Peyer's patch (tissue), 4 donors: ENCODE measurements around the gene ANTXR1.

Experiments used
- CTCF ChIP-seq, 6 experiments: fragments of 450-650 bp in 4 of 6; fragments of 200-600 bp in 2 of 6; sonication (generic) in 1 of 6; IDR thresholded peaks; one replicate each; pipeline ENCODE4 v1.5.1; 2017 to 2019; ENCODE audit warnings: antibody characterized with exemption in 6 of 6, mild to moderate bottlenecking in 3 of 6, moderate library complexity in 1 of 6
- POLR2A ChIP-seq, 2 donors: fragments of 450-650 bp; IDR thresholded peaks; one replicate each; pipeline ENCODE4 v1.5.1; 2017; ENCODE audit warnings: antibody characterized with exemption in 2 of 2, mild to moderate bottlenecking in 2 of 2, moderate library complexity in 2 of 2

DNA sequence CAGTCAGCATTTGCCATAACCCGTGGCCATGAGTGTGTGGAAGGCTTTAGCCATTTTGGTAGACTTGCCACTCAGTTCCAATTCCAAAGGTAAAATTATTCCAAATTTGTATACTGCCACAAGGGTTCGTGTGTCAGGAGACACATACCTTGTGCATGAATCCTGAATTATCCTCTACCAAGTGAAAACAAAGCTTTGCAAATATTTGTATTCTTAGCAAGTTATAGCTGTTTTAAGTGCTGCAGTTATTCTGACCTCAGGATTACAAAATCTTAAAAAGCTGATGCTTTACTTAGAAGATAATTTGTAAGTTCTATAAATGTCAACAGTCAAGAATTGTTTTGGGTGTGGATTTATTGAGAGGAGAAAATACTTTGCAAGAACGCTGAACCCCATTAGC, 100.6 kb downstream of the ANTXR1 start:
- TF ChIP-seq POLR2A (IDR thresholded peaks at IDR 0.05), result no peak
- TF ChIP-seq CTCF (IDR thresholded peaks at IDR 0.05), result no peak
